Activated CD8-positive, alpha-beta memory T cell treated with anti-CD3 and anti-CD28 coated beads, Interleukin-2, amount 50 U/mL, for 24 hours (primary cell): Measurements from ENCODE around the gene CAPZA2.
A peak's percentile ranks its signal among the peaks of the same experiment; 100 is the strongest.
"Not testable (repeated sequence)": the region's sequence is repeated elsewhere in the genome, so short reads cannot be mapped to it uniquely, and the experiment has no call there.

Experiments
- DNase-seq: peaks from one replicate; pipeline ENCODE4 v3.0.0-alpha.2; 2020; ENCODE audit errors: extremely low read depth

The CAPZA2 gene

DNA sequence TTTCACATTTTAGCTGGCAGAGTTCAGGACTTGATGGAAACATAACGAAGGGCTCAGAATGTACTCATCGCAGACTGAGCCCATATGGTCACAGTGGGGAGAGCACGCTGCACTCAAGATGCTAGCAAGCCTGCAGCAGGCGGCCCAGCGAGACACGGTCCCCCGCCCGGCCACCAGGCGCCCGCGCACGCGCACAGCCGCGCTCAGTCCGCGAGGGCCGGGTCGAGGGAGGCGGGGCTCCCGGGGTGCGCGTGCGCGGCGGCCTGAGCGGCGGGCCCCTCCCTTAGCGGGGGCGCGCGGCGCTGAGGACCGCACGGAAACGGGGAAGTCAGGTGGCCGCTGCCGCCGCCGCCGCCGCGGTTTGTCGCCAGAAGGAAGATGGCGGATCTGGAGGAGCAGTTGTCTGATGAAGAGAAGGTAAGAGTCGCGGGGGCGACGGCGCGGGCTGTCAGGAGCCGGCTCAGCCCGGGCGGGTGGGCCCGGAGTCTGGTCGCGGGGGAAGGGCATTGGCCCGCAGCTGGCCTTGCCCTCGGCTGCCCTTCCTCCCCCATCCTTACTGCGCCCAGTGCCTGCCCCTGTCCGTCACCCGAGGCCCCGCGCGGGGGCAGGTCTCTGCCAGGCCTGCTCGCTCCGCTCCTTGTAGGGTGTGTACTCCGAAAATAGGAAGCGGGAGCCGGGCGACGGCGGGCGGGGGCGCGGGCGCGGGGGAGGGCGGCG lies at the start of gene CAPZA2:
Gene CAPZA2 (plus strand): TSS at position 354 of the 717 bp plus-strand sequence. CDS start 25 bp downstream, at position 379.
- peak; percentile 80 for DNase-seq

DNA sequence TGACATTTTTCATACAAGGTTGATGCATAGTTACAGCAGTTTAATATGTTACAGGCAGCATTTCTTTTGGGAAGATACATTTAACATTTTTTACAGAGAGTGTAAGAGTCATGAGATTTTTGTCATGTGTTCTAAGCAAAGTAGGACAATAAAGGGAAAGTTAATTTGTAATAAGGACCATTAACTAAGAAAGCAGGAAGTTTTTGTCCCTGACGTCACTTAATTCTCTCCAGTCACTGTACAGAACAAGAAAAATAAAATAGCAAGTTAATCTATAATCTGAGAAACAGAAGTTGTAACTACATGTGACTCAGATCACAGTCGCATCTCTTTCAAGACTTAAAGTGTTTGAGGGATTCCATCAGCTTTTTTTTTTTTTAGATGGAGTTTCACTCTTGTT lies 49.5 kb upstream of the CAPZA2 start:
- no peak for DNase-seq

DNA sequence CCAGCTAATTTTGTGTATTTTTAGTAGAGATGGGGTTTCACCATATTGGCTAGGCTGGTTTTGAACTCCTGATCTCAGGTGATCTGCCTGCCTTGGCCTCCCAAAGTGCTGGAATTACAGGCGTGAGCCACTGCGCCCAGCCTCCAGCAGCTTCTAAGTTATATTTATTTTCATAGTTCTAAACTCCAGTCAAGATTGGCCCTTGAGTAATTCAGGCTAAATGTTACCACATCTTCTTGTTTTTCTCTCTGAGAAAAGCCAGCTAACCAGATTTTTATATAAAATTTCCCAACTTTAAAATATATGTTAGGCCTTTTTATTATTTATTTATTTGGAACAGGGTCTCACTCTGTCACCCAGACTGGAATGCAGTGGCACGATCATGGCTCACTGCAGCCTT lies 49.0 kb upstream of the CAPZA2 start:
- not testable (repeated sequence) for DNase-seq

DNA sequence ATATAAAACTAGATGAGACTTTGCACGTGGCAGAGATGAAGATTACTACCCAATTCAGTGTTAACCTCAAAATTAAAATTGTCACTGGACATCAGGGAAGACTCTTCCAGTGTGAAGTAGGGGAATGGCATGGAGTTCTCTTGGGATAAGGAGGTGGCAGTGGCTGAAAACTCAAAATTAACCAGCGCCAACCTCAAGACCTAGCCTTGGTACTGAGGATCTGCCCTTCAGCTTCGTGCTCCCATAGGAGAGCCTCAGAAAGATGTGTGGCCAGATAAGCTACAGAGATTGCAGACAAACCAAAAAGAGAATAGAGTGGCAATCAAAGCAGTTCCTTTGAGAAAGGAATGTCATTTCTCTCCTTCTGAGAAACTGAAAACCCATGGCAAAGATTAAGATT lies 47.3 kb upstream of the CAPZA2 start:
- DNase-seq: no peak

DNA sequence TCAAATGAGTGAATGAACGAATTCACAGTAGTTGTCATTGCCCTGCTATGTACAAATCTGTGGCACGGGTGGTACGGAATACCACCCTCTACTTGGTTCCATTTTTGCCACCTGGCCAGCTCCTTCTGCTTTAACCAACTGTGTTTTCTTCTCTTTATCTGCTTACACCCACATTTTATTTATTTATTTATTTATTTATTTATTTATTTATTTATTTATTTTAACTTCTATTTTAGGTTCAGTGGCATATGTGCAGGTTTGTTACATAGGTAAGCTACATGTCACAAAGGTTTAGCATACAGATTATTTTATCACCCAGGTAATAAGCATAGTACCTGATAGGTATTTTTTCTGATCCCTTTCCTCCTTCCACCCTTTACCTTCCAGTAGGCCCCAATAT lies 42.2 kb upstream of the CAPZA2 start:
- no peak for DNase-seq

DNA sequence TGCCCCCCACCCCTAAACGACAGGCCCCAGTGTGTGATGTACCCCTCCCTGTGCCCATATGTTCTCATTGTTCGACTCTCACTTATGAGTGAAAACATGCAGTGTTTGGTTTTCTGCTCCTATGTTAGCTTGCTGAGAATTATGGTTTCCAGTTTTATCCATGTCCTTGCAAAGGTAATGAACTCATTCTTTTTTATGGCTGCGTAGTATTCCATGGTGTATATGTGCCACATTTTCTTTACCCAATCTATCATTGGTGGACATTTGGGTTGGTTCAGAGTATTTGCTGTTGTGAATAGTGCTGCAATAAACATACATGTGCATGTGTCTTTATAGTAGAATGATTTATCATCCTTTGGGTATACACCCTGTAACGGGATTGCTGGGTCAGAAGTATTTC lies 40.7 kb upstream of the CAPZA2 start:
- DNase-seq: not testable (repeated sequence)

DNA sequence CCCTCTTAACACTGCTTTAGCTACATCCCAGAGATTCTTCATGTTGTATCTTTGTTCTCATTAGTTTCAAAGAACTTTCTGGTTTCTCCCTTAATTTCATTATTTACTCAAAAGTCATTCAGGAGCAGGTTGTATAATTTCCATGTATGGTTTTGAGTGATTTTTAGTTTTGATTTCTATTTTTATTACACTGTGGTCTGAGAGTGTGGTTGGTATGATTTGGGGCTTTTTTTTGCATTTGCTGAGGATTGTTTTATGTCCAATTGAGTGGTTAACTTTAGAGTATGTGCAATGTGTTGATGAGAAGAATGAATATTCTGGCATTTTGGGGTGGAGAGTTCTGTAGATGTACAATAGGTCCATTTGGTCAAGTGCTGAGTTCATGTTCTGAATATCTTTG lies 37.9 kb upstream of the CAPZA2 start:
- no peak for DNase-seq

DNA sequence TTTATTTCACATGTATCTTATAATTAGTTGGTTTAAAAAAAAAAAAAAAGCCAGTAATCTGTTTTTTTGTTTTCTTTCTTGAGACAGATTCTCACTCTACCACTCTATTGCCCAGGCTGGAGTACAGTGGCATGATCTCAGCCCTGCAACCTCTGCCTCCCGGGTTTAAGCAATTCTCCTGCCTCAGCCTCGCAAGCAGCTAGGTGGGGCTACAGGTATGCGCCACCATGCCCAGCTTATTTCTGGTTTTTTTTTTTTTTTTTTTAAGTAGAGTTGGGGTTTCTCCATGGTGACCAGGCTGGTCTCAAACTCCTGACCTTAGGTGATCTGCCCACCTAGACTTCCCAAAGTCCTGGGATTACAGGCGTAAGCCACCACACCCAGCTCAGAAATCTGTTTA lies 34.1 kb upstream of the CAPZA2 start:
- DNase-seq: no peak

DNA sequence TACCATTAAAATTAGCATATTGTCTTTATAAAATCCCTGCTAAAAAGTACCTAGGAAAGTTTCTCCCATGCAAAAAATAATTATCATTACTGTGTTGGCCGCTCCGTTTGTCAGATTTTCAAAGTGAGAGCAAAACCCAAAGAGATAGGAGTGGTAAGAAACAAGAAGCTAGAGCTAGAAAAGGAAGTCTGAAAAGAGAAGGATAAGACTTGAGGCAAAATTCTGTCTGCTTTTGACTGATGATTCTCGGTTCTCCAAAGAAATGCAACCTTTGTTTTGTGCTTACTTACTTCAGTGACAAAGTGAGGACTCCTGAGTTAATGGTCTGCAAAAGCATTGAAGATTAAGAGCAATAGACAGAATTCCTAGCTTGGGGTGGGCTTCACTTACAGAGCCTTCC lies 33.3 kb upstream of the CAPZA2 start:
- DNase-seq: no peak

DNA sequence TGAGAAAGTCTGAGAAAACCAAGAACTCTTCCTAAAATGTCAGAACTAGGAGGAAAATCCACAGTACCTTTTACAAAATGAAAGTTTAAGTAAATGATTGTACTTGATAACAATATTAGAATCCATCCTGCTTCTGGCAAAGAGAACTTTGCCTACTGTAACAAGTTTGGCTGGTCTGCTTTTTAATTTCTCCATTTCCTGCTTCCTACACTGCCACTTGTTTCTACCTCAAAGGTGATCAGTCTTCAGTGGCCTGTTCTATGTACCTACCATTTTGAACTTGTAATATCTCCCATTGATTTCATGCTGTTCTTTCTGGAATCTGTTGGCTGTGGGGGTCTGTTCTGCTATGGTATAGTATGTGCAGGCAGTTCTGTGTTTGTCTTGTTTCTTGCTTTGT lies 32.9 kb upstream of the CAPZA2 start:
- no peak for DNase-seq

DNA sequence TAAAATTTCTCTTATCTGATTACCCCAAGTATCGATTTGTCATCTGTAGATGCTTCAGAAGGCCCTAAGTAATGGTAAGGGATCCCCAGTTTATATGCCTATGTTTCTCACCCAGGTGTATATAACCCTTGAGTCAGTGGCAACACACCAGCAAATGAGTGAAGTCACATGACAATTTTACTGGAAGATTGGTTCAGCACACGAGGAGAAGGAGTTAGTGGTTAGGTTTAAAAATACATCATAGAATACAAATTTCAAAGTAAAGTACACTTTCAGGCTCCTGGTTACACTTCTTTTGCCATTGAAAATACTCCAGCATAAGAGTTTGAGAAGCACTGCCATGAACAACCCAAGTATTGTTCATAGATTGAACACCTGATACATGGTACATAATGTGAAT lies 29.7 kb upstream of the CAPZA2 start:
- no peak for DNase-seq

DNA sequence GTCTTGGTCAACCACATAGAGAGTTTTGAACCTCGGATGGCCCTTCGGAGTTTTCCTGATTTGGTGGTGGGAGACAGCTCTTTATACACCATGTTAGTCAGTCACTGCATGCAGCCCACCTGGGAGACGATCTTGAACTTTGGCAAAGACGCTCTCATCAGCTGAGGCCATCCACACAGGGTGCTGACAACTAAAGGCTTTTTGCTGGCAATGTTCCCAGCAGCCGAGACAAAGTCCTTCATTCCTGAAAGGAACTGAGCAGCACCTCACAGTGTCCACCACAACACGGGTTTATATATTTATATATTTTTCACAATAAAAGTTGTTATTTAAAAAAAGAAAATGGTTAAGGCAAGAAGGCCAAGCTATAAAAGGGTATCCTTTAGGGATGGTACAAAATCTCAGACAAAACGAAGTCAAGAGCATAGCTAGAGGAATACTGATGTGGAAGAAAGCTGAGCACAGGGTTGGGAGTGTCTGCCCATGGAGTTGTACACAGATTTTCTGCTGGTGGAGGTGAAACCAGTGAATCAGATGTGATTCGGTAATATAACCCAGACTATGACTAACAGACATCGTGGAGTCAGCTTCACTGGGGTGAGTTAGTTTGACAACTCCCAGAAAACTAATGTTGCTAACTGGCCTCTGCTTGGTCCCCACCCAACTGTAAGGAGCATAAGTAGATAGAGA lies 27.4 kb upstream of the CAPZA2 start:
- no peak for DNase-seq

DNA sequence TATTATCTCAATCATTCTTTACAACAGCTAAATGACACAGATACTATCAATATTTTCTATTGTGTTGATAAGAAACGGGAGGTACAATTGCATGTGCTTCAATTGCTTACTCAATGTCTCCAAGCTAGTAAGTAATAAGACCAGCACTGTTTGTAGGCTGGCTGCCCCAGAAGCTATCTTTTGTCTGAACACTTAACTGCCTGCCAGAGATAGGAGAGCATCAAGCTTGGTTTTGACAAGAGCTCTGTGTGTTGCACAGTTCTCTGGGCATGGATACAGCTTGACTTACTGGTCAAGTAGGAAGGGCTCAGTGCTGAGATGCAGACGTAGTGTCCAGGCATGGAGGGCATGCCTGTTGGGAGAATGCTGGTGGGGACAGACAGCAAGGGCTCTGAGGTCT lies 26.3 kb upstream of the CAPZA2 start:
- no peak for DNase-seq

DNA sequence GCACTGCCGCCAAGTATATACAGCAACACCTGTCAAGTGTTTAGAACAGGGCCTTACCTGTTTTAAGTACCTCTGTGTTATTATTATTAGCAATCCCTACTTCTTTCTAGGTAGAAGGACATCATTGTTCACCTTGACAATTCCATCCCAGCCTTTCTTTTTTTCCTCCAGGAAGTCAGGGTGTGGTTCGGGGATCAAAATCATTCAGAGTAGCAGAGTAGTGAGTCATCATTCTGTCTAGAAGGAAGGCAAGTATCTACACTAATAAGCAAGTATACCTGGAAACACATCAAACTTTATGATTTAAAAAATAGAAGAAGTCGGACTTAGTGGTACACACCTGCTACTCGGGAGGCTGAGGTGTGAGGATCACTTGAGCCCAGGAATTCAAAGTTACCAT lies 25.5 kb upstream of the CAPZA2 start:
- DNase-seq: no peak

DNA sequence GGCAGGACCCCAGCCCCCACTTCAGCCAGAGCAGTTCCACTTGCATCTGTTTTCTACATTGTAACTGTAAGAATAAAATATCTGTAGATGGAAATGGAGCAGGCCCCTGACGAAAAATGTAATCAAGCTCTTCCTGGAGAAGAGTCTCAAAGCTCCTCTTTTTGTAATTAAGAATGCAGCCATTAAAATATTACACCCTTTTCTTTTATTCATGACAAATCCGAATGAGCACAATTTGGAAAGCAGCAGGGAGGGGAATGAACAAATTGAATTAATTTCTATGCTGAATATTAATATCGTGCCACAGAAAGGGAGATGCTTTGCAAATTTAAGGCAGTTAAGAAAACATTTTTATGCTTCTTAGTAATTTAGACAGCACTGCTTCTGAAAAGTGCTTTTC lies 24.8 kb upstream of the CAPZA2 start:
- DNase-seq: no peak

DNA sequence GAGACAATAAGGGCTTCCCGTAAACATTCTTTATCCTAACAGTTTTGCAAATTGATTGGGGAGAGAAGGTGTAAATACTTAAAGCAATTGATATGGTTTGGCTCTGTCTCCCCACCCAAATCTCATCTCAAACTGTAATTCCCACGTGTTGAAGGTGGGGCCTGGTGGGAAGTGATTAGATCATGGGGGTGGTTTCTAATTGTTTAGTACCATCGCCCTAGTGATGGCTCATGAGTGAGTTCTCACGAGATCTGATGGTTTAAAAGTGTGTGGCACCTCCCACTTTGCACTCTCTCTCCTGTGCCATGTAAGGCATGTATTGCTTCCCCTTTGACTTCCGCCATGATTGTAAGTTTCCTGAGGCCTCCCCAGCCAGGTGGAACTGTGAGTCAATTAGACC lies 22.1 kb upstream of the CAPZA2 start:
- DNase-seq: no peak

DNA sequence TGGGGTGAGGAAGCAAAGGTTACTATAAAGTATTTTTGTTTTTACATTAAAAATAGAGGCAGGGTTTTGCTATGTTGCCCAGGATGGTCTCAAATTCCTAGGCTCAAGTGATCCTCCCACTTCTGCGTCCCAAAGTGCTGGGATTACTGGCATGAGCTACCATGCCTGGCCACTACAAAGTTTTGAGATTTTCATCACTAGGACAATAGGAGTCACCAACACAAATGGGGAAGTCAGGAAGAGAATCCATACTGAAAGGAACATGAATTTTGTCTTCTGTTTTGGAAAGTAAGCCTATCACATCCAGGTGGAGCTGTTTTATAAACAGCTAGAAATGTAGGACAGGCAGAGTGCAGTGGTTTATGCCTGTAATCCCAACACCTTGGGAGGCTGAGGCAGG lies 20.0 kb upstream of the CAPZA2 start:
- no peak for DNase-seq

DNA sequence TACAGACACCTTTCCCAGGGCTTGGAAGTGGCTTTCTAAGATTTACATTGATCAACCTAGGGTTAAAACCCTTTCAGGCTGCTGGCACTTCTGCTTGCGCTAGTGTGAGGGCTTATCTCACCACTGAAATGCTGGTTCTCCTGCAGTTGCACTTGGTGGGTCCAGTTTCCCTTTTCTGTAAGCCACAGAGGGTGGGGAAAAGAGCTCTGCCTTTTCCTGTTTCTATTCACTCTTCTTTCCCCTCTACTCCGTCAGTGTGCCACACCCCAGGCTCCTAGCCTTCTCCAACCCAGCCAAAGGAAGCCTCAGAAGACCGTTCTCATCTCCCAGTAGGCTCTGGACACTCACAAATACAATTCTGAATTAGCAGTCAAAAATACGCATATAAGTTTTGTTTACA lies 19.0 kb upstream of the CAPZA2 start:
- DNase-seq: no peak

DNA sequence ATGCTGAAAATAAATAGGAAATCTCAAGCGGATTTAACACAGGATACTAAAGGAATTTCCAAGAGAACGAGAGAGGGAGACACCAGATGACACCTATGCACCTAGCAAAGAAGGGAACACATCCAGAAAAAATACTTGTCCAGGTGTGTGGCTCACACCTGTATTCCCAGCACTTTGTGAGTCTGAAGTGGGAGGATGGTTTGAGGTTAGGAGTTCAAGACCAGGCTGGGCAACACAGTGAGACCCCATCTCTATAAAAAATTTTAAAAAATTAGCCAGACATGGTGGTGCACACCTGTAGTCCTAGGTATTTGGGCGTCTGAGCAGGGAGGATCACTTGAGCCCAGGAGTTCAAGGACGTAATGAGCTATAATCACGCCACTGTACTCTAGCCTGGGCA lies 11.2 kb upstream of the CAPZA2 start:
- no peak for DNase-seq

DNA sequence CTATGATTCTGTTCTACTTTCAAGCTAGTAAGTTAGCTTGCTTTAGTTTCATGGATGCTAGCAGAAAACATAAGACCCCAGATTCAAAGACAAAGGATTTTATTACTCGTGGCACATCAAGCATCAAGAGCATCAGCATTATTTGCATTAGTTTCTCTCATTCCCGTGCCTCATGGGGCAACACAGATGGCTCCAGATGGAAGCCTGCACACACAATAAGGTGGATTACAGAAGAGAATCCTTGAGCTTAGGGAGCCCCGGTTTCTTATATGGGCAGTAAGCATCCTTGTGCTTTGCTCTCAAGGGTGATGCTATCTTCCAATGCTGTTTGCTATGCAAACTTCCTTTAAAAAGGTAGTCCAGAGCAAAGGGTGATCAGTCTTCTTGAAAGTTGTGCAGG lies 10.7 kb upstream of the CAPZA2 start:
- no peak for DNase-seq

DNA sequence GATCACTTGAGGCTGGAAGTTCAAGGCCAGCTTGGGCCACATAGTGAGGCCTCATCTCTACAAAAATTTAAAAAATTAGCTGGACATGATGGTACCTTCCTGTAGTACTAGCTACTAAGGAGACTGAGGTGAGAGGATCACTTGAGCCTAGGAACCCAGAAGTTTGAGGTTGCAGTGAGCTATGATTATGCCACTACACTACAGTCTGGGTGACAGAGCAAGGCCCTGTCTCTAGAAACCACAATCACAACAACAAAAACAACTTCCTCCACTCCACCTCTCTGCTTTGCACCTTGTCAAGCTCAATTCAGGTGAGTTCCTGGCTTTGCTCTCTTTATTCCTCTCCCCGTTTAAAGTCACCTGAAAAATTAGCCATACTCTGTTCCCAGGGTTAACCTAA lies 8.3 kb upstream of the CAPZA2 start:
- DNase-seq: no peak

DNA sequence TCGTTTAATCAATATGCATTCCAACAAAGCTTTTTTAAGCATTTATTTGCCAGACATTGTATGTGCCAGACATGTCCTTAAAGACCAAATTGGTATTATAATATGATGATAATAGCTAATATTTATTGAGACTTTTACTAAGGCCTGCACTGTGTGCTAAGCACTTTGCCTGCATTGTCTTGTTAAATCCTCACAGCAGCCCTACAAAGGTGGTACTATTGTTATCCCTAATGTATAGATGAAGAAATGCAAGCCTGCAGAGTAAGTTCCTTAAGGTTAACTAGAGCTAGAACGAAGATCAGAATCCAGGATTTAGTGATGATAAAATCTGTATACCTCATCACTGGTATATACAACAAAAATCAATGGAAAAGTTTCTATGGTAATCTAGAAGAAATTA lies 5.3 kb upstream of the CAPZA2 start:
- DNase-seq: no peak

DNA sequence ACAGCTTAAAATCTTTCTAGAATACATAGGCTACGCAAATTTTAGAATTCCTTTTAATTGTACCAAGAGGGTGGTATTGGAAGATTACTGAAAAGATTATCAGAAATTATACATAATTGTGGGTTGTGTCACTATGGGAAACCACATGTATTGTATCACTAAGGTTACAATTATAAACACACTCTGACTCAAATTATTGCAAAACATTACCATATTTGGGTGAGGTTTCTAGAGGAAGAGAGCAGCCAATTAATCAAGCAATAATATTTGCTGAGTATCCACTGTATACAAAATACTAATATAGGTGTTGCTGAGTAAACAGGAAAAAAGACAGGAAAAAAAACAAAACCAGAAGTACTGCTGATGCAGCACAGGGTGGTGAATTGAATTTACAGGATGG lies 3.1 kb upstream of the CAPZA2 start:
- DNase-seq: no peak

DNA sequence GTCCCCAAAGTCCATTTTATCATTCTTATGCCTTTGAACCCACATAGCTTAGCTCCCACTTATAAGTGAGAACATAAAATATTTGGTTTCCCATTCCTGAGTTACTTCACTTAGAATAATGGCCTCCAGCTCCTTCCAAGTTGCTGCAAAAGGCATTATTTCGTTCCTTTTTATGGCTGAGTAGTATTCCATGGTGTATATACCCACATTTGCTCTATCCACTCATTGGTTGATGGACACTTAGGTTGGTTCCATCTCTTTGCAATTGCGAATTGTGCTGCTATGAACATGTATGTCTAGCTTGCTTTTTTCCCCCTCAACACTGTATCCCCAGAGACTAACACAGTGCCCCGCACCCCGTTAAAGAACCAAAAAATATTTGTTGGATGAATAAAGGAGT lies 670 bp upstream of the CAPZA2 start:
- no peak for DNase-seq
